DMS53 treated with DMSO at 0.1 percent for 48 hours (cell line): ENCODE data around the gene GREB1.

ENCODE experiments used
- DNase-seq: peaks from one replicate; lab custom pipeline; 2025; ENCODE audit not compliant: unreplicated experiment; lab: John Stamatoyannopoulos, UW

Gene GREB1

DNA sequence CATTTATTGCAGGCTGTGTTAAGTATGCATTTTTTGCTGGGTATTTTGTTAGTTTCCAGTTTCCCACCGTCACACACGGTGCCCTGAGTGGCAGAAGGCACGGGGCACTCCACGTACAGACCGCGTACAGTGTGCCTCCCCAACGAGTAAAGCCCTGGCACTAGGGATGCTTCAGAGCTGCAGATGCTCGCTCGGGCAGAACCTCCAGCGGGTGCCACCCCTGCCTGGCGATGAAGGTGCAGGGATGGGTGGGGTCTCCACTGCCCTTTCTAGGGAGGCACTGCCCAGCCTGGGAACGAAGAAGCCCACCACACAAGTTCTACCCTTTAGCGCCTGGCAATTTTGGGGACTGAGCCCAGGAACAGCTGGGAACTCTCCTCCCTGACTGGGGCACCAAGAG, 4.1 kb downstream of the GREB1 start:
- no peak for DNase-seq

DNA sequence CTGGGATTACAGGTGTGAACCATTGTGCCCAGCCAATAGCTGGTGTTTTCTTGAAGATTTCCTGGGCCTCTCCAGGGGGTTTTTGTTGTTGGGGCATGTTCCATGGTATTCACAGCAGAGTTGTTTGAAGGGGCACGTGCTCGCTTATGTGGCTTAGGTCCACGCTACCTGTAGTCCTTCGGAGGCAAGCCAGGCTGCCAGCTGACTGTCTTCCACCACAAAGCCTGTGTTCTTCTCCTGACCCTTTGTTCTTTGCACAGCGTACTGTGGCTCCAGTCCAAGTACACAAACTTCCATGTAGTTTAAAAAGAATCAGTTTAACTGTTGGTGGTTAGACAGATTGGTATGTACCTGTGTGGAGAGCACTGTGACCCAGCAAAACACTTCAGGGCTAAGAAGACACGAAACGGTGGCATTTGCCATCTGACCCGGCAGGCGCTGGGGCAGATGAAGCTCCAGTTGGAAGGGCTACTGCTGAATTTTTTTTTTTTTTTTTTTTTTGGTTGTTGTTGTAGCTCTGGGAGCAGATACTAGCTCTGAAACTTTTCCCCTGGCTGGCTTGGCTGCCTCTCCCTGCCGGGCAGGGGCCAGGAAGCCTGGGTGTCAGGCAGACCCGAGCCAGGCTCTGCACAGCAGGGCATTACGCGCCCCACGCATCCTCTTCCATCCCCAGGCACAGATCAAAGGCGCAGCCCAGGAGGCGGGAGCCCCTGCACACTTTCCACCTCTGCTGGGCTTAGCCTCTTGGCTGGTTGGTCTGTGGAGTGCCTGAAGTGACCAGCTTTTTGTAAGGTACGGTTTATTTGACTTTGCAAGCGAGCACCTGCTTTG, 5.7 kb downstream of the GREB1 start:
- DNase-seq = peak; percentile 95

DNA sequence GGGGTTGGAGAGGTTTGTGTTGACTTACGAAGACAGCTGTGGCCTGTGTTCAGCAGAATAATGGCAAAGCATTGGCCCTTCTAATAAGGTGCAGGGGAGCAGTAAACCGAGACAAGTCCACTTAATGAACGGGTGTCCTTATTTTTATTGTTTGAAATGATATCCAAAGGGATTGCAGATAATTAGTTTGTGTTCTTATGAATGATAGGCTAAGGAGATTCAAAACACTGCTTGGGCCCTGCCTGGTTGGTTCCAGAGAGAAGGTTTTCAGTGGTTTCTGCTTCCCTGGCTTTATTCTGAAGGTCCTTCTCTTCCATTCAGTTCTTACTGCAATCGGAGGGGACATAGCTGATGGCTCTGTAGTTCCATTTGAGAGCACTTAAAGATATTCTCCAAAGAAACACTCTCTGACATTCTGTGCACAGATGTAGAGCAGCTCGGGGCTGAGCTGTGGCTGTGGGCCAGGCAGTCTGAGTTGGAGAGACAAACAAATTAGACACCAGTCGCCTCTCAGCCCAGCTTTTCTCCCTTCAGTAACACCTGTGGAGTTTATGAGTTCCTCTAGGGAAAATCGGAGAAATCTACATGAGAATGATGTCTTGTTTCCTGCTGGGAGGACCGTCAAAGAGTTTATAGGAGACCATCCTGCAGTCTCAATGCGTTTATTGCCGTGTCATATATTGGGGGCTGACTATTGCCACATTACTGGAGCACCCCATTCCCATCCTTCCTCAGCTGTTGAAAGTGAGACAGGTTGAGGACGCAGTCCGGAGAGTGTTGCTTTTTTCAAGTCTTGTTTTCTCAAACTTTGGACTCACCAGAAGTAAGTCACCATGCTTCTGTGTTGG, 6.5 kb downstream of the GREB1 start:
- DNase-seq = peak; percentile 64

DNA sequence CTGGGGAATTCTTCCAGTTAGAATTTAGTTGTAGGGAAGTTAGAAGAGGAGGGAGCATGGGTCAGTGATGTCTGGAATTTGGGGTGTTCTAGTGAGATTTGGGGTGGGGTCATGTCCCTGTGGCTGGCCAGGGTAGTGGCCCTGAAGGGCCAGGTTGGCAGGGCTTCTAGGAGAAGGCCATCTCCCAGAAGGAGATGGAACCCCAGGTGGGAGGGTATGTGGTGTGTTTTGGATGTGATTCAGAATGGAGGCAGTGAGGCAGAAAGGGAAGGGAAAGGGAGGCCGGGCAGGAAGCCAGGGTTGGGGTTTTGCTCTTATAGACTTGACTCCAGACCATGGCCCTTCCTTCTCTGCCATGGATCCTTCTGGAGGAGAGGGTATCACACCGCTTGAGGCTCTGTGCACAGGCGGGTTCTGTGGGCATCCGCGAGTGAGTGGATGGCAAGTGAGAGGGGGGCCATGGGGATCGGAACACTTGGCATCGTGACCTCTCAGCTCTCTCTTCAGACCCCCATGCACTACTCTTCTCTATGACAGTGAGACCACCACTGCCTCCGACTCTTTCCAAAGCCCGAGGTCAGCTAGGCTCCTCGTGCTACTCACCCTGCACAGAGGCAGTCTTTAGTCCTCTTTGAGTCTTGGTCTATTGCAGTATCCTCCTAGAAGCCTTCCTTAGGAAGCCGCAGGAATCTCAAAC, 7.3 kb downstream of the GREB1 start:
- DNase-seq = no peak

DNA sequence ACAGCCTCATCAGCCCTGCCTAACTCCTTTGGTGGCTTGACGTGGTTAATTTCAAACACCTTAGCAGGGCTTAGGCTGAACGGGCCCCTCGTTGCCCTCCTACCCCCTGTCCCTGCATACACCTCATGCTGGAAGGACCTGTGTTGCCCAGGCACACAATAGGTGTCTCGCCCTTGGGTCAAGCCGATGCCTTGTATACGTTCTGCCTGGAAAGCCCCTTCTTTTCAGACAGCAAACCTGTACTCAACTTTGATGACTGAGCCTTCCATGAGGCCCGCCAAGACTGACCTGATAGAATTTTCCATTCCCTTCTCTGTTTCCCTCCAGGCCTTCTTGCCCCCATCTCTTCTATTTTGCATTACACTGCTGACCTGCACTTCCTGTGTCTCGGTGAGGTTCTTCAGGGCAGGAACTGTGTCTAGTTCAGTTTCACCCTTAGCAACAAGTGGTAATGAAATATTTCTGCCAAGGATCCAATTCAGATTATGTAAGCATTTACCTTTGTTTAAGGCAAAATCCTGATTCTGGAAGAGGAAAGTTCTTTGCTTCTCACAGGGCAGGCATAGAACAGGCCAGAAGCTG, 7.9 kb downstream of the GREB1 start:
- DNase-seq = no peak

DNA sequence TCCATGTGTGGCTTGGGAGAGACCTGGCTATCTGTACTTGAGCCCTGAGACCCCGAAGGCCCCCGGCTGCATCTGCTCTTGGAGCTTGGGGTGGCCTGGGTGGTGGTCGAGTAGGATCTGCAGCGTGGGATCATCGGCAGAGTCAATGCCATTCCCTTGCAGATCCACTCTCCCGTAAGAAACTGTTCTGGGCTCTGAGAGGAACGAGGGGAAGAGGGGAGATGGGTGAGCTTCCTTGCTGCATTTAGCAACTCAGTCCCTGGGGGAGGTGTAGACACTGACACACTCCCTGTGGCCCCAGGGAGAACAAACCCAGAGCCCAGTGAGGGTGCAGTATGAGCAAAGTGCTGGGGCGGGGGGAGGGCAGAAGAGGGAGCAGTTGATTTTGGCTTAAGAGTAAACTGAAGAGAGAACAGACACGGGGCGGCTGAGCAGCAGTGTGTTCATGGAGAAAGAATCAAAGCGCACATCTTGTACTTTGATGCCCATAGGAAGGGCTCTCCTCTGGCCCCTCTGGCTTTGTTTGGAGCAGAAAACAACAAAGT, 8.5 kb downstream of the GREB1 start:
- no peak for DNase-seq

DNA sequence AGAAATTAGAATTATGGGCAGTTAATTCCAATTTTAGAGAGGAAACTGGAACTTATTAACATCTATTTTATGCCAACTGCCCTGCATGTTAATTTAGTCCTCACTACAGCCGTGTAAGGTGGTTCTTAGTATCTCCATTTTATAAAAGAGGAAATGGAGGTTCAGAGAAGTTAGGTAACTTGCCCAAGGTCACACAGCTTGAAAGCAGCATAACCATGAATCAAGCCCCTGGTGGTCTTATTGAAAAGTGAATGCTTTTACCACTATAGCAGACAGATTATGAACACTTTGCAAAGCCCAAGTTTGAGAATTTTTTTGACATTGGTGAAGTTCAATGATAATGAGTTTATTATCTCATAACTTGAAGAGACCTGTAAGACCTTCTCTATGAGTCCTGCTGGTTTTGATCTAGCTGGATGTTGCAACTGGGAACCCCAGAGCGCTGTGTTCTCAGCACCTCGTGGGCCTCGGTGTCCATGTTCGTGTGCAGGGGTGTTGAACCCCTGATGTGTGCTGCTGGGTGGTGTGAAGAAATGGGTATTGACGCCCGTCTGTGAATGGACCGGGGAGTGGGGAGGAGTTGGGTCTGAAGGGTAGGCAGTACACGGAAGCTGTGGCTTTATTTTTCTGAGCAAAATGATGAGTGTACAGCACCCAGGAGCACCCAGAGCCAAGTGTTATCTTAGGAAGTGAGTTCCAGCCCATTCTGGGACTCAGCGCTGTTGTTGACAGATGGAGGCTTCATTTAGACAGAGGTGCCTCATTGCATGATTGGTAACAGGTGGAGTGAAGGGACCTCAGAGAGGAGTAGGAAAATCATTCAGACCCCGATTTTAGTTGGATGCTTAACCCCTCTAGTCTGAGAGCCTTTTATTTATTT, 9.7 kb downstream of the GREB1 start:
- no peak for DNase-seq

DNA sequence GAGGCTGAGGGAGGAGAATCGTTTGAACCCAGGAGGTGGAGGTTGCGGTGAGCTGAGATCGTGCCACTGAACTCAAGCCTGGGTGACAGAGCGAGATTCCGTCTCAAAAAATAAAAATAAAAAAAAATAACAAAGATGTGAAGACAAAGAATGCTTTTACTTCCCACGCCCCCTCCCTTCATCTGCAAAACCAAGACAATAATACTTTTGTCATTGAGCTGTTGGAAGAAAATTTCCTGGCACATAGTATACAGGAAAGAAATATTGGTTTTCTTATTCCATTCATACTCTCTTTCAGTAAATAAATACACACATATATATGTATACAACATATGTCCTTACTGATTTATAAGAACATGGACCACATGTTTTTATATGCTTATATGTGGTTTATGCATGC, 12.2 kb downstream of the GREB1 start:
- DNase-seq = no peak

DNA sequence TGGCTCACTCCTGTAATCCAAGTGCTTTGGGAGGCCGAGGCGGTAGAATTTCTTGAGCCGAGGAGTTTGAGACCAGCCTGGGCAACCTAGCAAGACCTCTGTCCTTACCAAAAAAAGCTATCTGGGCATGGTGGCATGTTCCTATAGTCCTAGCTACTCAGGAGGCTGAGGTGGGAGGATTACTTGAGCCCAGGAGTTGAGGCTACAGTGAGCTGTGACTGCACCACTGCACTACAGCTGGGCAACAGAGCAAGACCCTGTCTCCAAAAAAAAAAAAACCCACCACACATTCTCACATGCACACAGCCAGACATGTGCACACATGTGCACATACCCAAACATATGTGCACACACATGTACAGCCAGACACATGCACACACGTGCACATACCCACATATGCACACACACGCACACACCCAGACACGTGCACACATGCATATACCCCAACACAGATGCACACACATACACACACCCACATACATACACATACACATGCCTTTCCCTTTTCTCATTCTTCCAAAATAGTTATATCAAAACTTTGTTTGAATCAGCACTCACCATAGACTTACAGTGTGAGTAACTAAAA, 14.2 kb downstream of the GREB1 start:
- no peak for DNase-seq

DNA sequence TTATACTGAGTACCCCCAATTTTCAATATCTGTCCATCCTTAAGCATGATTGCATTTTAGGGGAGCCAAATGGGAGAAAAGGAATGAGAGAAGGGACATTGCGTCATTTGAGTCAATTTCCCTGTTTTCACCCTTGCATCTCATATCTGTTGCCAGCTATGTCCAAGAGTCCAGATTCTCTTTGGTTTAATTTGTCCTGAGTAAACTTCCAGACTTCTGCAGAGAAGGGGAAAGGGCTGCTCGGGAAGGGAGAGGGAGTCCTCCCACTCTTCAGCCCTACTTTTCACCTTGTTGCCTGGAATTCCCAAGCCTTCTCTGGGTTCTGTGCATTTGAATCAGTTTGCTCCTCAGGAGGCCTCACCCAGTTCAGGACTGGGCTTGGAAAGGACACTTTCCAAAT, 16.5 kb downstream of the GREB1 start:
- no peak for DNase-seq

DNA sequence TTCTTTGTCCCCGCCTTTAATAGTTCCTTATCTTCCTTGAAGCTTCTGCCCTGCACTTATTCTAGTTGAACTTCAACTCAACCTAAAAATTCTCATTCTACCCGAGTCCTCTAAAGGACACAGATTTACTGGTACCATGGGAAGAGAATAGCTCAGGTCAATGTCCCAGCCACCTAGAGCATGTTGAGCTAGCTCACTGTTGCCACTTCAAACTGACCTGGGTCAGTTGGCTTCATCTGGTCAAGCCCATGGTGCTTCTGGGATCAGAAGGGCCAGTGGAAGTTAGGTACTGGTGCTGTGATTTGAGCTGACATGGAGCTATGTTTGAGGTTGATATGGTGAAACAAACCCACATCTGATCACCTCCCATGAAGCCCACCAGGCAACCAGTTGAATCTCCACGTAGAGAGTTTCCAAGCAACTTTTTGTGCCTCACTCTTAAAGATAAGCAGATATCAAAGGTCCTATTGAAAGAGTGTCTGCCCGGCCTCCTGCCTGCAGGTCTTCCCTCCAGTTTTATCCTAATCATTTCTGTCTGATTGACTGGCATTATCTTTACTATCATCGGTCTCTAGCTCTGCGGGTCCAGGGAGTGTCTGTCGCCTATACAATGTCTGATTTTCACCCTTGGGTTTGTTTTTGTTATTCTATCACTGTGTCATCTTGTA, 17.2 kb downstream of the GREB1 start:
- DNase-seq = no peak

DNA sequence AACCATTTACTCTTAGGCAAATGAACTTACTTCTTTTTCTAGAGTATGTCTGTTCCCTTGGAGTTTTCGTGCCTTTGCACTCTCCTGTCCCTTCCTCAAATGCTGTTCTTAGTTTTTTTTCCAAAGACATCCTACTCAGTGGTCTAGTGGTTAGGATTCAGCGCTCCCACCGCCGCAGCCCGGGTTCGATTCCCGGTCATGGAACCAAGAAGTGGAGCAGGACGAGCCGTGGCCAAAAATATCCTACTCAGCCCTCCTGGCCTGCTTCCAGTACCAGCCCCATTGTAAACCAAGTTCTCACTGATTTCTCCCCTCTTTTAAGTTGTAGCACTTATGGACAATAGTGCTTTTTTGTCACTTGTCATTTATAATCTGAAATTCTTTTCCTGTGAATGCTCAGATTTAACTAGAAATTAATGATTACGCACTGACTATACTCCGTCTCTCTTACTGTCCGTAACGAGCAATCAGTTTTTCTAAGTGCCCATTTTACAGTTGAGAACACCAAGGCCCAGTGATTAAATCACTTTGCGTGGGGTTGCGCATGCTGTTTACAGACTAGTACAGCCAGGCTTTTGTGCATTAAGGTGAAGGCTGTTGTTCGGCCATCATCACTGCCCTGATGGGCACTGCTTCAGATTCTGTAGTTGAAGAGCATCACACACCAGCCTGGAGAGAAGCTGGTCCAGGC, 17.9 kb downstream of the GREB1 start:
- DNase-seq = no peak

DNA sequence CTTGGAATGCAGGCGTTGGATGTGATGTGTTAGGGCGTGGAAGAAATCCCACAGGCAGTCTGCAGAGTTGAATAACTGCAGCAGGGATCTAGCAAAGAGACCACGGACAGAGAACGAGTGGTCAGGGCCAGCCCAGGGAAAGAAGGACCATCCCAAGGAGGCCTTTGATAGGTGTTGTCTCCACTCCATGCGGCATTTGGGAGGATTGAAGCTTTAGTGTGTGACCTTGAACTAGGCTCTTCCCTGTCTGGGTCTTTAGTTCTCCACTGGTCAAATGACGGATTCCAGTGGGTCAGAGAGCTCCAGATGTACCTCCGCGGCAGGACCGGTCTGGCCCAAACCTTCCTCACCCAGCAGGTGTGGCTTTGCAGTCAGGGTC, 18.4 kb downstream of the GREB1 start:
- DNase-seq = no peak

DNA sequence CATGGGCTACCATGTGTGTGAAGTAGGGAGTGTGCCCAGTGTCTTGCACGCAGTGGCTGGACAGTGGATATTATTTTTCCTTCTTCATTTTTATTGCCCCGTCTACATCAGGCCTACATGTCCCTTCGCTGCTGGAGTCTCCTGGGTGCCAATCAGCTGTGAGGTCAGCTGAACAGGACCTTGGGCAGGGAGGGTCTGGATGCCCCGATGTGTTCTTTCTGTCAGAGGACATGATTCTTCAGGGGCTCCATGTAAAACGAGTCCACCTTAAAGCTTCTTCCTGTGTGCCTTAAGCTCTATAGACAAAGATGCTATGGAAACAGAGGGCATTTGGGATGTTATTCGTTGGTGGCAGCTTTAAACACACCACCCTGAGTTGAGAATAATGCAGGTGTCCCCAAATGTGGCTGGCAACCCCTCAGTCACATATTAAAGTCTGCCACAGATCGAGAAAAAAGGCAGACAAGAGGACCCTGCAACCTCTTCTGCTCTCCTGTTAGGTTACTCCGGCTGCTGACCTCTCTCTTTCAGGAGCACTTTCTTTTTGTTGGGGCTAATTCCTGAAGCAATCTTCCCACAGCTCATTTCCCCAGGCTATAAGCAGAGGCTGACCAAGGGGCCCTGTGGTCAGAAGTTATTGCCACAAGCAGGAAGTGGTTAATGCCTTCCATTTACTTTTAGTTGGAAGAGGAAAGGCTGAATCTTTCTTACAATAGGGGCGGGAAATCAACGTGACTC, 20.0 kb downstream of the GREB1 start:
- DNase-seq = no peak

DNA sequence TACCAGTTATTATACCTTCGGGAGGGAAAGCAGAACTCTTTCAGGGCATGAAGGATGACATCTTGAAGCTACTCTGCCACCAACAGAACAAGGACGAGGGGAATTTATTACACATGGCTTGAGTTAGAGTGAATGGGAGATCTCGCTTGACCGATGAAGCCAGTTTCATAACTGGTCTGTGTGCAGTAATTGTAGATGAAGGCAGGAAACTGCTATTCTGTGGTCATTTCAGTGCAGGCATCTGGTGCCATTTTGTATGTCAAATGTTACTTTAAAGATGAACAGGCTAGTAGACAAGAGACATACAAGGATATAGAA, 20.5 kb downstream of the GREB1 start:
- no peak for DNase-seq

DNA sequence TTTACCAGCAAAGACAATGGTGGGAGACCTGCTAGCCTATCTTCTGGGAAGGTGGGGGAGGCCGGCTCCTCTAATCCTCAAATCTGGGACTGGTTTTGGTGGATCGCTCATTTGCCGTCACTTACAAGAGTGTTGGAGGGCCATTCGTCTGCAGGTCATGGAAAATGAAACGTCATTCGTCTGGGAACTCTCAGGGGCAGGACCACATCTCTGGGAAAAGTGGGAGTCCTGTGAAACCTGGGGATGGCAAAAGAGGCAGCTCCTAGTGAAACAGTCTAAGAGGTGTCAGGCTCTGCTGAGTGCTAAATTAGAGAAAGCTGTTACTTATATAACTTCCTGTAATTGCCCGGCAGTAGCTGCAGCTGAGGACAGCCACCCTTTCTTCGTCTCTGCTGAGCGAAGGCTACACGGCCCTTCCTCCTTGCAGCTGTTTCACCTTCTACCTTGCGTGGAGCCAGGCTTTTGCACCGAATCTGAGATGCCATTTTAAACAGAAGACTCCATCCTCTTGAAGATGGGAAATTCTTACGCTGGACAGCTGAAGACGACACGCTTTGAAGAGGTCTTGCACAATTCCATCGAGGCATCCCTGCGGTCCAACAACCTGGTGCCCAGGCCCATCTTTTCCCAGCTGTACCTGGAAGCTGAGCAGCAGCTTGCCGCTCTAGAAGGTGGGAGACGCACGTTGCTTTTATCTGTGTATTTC, 22.4 kb downstream of the GREB1 start:
- no peak for DNase-seq

DNA sequence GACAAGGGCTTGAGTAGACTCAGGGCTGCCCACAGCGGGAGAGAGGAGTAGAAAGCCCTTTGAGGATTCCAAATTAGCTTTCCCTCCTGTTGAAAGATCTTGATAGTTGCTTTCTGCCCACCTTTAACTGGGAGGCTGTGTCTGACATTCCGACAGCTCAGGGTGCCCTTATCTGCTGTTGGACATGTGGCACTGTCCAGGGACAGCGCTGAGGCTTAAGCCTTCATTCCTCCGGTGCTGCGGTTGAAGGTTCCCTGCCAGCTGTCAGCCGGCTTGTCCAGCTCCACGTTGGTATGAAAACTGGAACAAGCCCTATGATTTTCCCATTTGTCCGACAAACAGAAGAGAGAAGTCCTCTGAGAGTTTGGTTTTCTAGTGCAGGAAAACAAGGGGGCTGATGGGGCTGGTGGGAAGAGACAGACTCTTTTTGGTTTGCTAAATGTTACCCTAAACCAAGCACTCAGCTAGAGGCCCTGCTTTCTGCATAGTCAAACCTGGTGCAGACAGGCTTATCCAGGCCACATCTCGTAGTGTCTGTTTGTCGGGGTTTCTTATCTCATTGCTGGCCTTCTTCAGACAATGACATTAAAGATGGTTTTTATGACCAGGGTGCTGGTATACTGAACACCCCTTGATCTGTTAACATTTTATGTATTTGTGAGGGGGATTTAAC, 24.5 kb downstream of the GREB1 start:
- no peak for DNase-seq
